ENCODE measurements around the gene ESCO1. TPM values are rescaled to one million over a fixed set of nuclear protein-coding genes. Genes with fewer than 3 reads are reported as not detected.
A peak's percentile ranks its signal among the peaks of the same experiment; 100 is the strongest.

Gene ESCO1
- total and polyA plus RNA-seq, 2 of the 13 experiments (the other 11 are each of a cell fraction or from before 2014, with no cell fraction given), result 6.3 to 19.4 TPM

- TF ChIP-seq ZBTB43 (CRISPR knock-in tag; conservative IDR thresholded peaks at IDR 0.05) (peak; percentile 78), MED8 (CRISPR knock-in tag; IDR thresholded peaks at IDR 0.05; ENCODE audit: insufficient replicate concordance) (peak; percentile 69), REST (IDR thresholded peaks at IDR 0.05; ENCODE audit: borderline replicate concordance in 1 of 2, low read depth in 1 of 2, low read length in 2 of 2) (no peak), SMARCE1 (IDR thresholded peaks at IDR 0.05; ENCODE audit: borderline replicate concordance) (no peak), TCF7 (IDR thresholded peaks at IDR 0.05; ENCODE audit: low read depth) (no peak), SMAD1 (CRISPR knock-in tag; IDR thresholded peaks at IDR 0.05; ENCODE audit: borderline replicate concordance, low read depth) (peak; percentile 55; the same call in 1 of the 2 replicates), TGIF2 (CRISPR knock-in tag; IDR thresholded peaks at IDR 0.05) (peak; percentile 92; the same call in 1 of the 2 replicates), NFKB2 (CRISPR knock-in tag; IDR thresholded peaks at IDR 0.05; ENCODE audit: borderline replicate concordance) (peak; percentile 97), ZNF20 (CRISPR knock-in tag; IDR thresholded peaks at IDR 0.05) (peak; percentile 74; the same call in 1 of the 2 replicates), SMAD3 (CRISPR knock-in tag; IDR thresholded peaks at IDR 0.05) (peak; percentile 70), ZFP36L1 (CRISPR knock-in tag; IDR thresholded peaks at IDR 0.05) (peak; percentile 91; the same call in 1 of the 2 replicates), ZMAT5 (CRISPR knock-in tag; IDR thresholded peaks at IDR 0.05; ENCODE audit: borderline replicate concordance, low read depth) (no peak), ZBTB39 (CRISPR knock-in tag; IDR thresholded peaks at IDR 0.05) (peak; percentile 88; the same call in 1 of the 2 replicates), ZC3H13 (CRISPR knock-in tag; IDR thresholded peaks at IDR 0.05) (peak; percentile 95), ZNF780A (CRISPR knock-in tag; IDR thresholded peaks at IDR 0.05) (peak; percentile 79), MEF2D (CRISPR knock-in tag; IDR thresholded peaks at IDR 0.05) (peak; percentile 96), DPF2 (CRISPR knock-in tag; IDR thresholded peaks at IDR 0.05; ENCODE audit: borderline replicate concordance, low read depth) (no peak), HOMEZ (CRISPR knock-in tag; IDR thresholded peaks at IDR 0.05; ENCODE audit: low read depth) (peak; percentile 95), ZNF317 (CRISPR knock-in tag; IDR thresholded peaks at IDR 0.05) (peak; percentile 85)
These were observed 11.9 kb upstream of the ESCO1 start, which contains the start of gene SNRPD1 (continued) for GRCh38 chr18:21612125-21613039.
